ENCODE measurements around the gene MRI1.

Gene MRI1

DNA sequence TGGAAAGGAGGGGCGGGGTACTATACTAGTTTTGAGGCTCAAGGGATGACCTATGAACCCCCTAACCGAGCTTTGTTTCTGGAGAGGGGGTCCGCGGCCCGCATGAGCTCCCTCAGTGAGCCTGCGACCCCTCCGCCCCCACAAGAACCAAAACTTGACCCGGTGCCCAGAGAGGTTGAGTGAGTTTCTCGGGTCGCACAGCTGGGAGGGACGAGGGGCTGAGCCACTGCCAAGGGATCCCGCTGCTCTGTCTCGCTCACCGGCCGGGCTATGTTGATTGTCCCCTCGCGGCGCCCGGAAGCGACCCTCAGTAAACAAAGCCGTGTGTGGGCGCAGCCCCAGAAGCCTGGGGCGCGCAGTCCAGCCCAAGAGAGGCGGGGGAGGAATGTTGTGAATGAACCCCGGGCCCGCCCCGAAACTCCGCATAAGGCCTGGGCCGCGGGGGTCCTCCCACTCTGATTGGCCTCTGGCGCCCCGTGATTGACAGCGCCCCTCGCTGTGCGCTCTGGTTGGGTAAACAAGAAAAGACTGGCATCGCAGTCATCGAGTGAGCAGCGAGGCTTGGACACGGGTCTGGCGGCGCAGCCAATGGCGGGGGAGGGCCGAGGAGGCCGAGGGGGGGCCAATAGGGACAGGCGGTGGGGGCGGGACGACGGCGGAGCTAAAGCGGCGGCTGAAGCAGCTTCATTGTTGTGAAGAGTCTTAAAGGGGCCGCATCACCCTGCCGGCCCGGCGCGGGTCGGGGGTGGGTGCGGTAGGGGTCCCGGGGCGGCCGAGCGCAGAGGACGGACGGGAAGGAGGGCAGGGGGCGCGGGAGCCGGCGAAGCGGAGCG lies 30.7 kb downstream of the MRI1 start, which contains the start of gene ZSWIM4:
TSS of gene ZSWIM4 (plus strand) at position 687 of the 833 bp plus-strand sequence. CDS start 206 bp downstream, outside the sequence.
- TF ChIP-seq, protein P1, sequence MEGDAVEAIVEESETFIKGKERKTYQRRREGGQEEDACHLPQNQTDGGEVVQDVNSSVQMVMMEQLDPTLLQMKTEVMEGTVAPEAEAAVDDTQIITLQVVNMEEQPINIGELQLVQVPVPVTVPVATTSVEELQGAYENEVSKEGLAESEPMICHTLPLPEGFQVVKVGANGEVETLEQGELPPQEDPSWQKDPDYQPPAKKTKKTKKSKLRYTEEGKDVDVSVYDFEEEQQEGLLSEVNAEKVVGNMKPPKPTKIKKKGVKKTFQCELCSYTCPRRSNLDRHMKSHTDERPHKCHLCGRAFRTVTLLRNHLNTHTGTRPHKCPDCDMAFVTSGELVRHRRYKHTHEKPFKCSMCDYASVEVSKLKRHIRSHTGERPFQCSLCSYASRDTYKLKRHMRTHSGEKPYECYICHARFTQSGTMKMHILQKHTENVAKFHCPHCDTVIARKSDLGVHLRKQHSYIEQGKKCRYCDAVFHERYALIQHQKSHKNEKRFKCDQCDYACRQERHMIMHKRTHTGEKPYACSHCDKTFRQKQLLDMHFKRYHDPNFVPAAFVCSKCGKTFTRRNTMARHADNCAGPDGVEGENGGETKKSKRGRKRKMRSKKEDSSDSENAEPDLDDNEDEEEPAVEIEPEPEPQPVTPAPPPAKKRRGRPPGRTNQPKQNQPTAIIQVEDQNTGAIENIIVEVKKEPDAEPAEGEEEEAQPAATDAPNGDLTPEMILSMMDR (conservative IDR thresholded peaks at IDR 0.05; ENCODE audit: low read depth, low read length), result no peak
- DNase-seq (ENCODE audit: low read depth), result peak; percentile 98

DNA sequence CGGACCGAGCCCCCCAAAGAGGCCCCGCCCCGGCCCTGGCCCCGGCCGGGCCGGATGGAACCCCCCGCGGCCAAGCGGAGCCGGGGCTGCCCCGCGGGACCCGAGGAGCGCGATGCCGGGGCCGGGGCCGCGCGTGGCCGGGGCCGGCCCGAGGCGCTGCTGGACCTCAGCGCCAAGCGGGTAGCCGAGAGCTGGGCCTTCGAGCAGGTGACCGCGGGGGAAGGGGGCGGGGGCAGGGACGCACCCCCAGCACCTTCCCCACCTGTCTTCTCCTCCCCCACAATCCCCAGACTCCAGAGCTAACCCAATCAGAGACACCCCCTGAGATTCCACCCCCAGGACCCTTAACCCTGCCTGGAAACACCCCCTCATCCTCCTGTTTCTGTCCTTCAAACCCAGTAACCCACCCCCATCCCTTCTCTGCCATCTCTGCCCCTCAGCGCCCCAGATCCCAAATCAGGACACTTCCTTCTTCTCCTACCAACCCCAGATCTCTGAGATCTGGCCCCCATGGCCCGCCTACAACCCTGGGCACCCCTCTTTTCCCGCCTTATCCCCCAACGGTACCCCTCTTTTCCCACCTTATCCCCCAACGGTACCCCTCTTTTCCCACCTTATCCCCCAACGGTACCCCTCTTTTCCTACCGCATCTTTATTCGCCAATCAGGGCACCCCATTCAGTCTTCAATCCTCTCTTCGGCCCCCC lies 31.4 kb downstream of the MRI1 start:
- no peak for DNase-seq (ENCODE audit: low read depth)
- H3K4me3 ChIP-seq (ENCODE audit: low read length), result peak overlapping the region; percentile 80
- TF ChIP-seq, protein P1 (conservative IDR thresholded peaks at IDR 0.05; ENCODE audit: low read depth, low read length), result no peak

More for the DNA sequence above, 30.7 kb downstream of the MRI1 start, which contains the start of gene ZSWIM4:
- peak within 1 kb of the TSS; percentile 89 for H3K4me3 ChIP-seq (ENCODE audit: low read length)

DNA sequence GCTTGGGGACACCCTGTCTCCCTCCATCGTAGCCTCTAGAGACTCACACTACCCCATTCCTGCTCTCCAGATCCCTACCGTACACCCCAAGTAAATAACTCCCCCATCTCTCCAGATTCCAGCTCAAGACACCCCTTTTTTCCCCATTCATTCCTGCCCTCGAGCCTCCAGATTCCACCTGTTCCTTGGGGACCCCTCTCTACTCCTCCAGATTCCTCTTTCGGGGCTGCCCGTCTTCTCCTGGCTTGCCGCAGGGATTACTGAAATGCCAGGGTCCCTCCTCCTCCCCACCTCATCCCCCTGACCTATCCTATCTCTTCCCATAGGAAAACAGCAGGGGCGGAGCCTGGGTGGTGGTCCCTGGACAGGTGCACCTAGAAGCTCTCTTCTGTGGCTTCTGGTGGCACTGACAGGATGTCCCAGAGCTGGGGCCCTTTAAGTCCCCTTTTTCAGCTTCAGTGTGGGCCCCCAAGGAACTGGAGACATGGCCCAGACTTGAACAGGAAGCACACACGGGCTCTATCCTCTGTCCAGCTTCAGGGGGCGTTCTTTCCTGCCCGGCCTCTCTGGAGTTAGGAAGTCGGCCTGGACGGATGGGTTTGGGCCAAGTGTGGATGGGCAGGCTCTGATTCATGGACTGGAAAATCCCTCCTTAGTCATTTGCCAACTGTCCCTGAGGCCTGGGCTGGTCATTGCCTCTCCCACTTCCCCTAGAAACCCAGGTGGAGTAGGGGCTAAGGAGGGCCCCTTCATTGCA lies 32.2 kb downstream of the MRI1 start:
- peak overlapping the region; percentile 80 for H3K4me3 ChIP-seq (ENCODE audit: low read length)
- DNase-seq (ENCODE audit: low read depth), result peak; percentile 56
- TF ChIP-seq, protein P1 (conservative IDR thresholded peaks at IDR 0.05; ENCODE audit: low read depth, low read length), result peak; percentile 50

DNA sequence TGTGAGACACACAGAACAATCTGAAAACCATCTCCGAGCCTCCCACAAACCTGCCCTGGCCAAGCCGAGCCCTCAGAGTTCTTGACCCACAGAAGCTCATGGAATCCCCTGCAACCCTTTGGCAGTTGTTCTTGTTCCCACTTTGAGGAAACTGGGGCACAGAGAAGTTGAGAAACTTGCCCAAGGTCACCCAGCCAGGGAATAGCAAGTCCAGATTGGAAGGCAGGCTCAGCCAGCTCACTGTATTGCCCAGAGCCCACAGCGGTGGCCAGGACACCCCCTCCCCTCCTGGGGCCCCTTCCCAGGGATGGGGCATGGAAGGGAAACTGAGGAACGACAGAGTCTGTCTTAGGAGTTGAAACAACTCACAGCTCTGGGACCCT lies 32.7 kb downstream of the MRI1 start:
- TF ChIP-seq, protein P1 (conservative IDR thresholded peaks at IDR 0.05; ENCODE audit: low read depth, low read length), result no peak
- no peak for DNase-seq (ENCODE audit: low read depth)
- peak overlapping the region; percentile 80 for H3K4me3 ChIP-seq (ENCODE audit: low read length)

DNA sequence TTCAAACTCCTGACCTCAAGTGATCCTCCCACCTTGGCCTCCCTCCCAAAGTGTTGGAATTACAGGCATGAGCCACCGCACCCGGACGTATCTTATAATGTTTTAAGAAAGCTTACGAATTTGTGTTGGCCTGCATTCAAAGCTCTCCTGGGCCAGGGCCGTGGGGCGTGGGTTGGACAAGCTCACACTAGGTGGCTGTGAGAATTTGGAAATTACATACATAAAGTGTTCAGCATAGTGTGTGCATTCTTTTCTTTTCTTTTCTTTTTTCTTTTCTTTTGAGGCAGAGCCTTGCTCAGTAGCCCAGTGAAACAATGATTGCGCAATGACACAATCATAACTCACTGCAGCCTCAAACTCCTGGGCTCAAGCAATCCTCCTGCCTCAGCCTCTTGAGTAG lies 33.5 kb downstream of the MRI1 start:
- H3K4me3 ChIP-seq (ENCODE audit: low read length), result no peak overlapping the region
- TF ChIP-seq, protein P1 (conservative IDR thresholded peaks at IDR 0.05; ENCODE audit: low read depth, low read length), result no peak
- no peak for DNase-seq (ENCODE audit: low read depth)

DNA sequence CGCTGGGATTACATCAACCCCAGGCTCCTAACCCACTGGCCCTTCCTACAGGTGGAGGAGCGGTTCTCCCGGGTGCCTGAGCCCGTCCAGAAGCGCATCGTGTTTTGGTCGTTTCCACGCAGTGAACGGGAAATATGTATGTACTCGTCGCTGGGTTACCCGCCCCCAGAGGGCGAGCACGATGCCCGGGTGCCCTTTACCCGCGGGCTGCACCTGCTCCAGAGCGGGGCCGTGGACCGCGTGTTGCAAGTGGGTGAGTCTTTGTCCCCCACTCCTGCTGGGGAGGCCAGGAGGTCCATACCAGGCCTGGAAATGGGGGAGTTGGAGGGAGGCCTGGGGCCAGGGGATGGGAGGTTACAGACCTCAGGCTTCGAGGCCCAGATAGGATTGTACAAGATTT lies 35.3 kb downstream of the MRI1 start:
- TF ChIP-seq, protein P1 (conservative IDR thresholded peaks at IDR 0.05; ENCODE audit: low read depth, low read length), result no peak
- H3K4me3 ChIP-seq (ENCODE audit: low read length), result no peak overlapping the region
- no peak for DNase-seq (ENCODE audit: low read depth)

Measured in retinal pigment epithelial cell (primary cell).